Measurements from ENCODE around the gene EGFLAM. TPM values are rescaled to one million over a fixed set of nuclear protein-coding genes. Genes with fewer than 3 reads are reported as not detected.
"Not testable (repeated sequence)": the region's sequence is repeated elsewhere in the genome, so short reads cannot be mapped to it uniquely, and the experiment has no call there.

Gene EGFLAM
- total RNA-seq, 1 experiment from 2014 or later, result not detected

- DNase-seq (ENCODE audit: low read depth), result no peak
- in situ Hi-C loops (cut with HindIII; ENCODE audit: low pct_unique_long_range_greater_than_20kb, low sequenced_read_pairs), result no loop called here
Measured at GRCh38 chr5:38396766-38397165, 138.4 kb downstream of the EGFLAM start.

GRCh38 chr5:38400365-38400764 is 142.0 kb downstream of the EGFLAM start:
- DNase-seq (ENCODE audit: low read depth), result no peak
- in situ Hi-C loops (cut with HindIII; ENCODE audit: low pct_unique_long_range_greater_than_20kb, low sequenced_read_pairs), result no loop called here

GRCh38 chr5:38401145-38401544 is 142.8 kb downstream of the EGFLAM start:
- no peak for DNase-seq (ENCODE audit: low read depth)
- in situ Hi-C loops (cut with HindIII; ENCODE audit: low pct_unique_long_range_greater_than_20kb, low sequenced_read_pairs), result no loop called here

- no peak for DNase-seq (ENCODE audit: low read depth)
- in situ Hi-C loops (cut with HindIII; ENCODE audit: low pct_unique_long_range_greater_than_20kb, low sequenced_read_pairs), result no loop called here
Measured at GRCh38 chr5:38403406-38403805, 145.0 kb downstream of the EGFLAM start.

GRCh38 chr5:38403877-38404635 is 145.7 kb downstream of the EGFLAM start:
- in situ Hi-C loops (cut with HindIII; ENCODE audit: low pct_unique_long_range_greater_than_20kb, low sequenced_read_pairs), result no loop called here

GRCh38 chr5:38404667-38405276 is 146.4 kb downstream of the EGFLAM start:
- in situ Hi-C loops (cut with HindIII; ENCODE audit: low pct_unique_long_range_greater_than_20kb, low sequenced_read_pairs), result no loop called here
- DNase-seq (ENCODE audit: low read depth), result no peak

More at GRCh38 chr5:38403877-38404635, 145.7 kb downstream of the EGFLAM start:
- DNase-seq (ENCODE audit: low read depth), result no peak

- in situ Hi-C loops (cut with HindIII; ENCODE audit: low pct_unique_long_range_greater_than_20kb, low sequenced_read_pairs), result no loop called here
- no peak for DNase-seq (ENCODE audit: low read depth)
Measured at GRCh38 chr5:38408446-38409198, 150.3 kb downstream of the EGFLAM start.

- in situ Hi-C loops (cut with HindIII; ENCODE audit: low pct_unique_long_range_greater_than_20kb, low sequenced_read_pairs), result no loop called here
Measured at GRCh38 chr5:38410304-38410990, 152.1 kb downstream of the EGFLAM start.

GRCh38 chr5:38413696-38414095 is 155.3 kb downstream of the EGFLAM start:
- no peak for DNase-seq (ENCODE audit: low read depth)
- in situ Hi-C loops (cut with HindIII; ENCODE audit: low pct_unique_long_range_greater_than_20kb, low sequenced_read_pairs), result no loop called here

More at GRCh38 chr5:38410304-38410990, 152.1 kb downstream of the EGFLAM start:
- no peak for DNase-seq (ENCODE audit: low read depth)

- no peak for DNase-seq (ENCODE audit: low read depth)
- in situ Hi-C loops (cut with HindIII; ENCODE audit: low pct_unique_long_range_greater_than_20kb, low sequenced_read_pairs), result no loop called here
Measured at GRCh38 chr5:38414348-38414747, 156.0 kb downstream of the EGFLAM start.

GRCh38 chr5:38415772-38416171 is 157.4 kb downstream of the EGFLAM start:
- DNase-seq (ENCODE audit: low read depth); in situ Hi-C loops (cut with HindIII; ENCODE audit: low pct_unique_long_range_greater_than_20kb, low sequenced_read_pairs): not testable (repeated sequence)

- DNase-seq (ENCODE audit: low read depth), result no peak
- in situ Hi-C loops (cut with HindIII; ENCODE audit: low pct_unique_long_range_greater_than_20kb, low sequenced_read_pairs), result no loop called here
Measured at GRCh38 chr5:38417658-38418017, 159.3 kb downstream of the EGFLAM start.

- in situ Hi-C loops (cut with HindIII; ENCODE audit: low pct_unique_long_range_greater_than_20kb, low sequenced_read_pairs), result no loop called here
- DNase-seq (ENCODE audit: low read depth), result no peak
Measured at GRCh38 chr5:38420246-38420645, 161.9 kb downstream of the EGFLAM start.

GRCh38 chr5:38420691-38421390 is 162.5 kb downstream of the EGFLAM start:
- in situ Hi-C loops (cut with HindIII; ENCODE audit: low pct_unique_long_range_greater_than_20kb, low sequenced_read_pairs), result no loop called here
- peak; percentile 46 for DNase-seq (ENCODE audit: low read depth)

- DNase-seq (ENCODE audit: low read depth), result no peak
- in situ Hi-C loops (cut with HindIII; ENCODE audit: low pct_unique_long_range_greater_than_20kb, low sequenced_read_pairs), result no loop called here
Measured at GRCh38 chr5:38422622-38423021, 164.3 kb downstream of the EGFLAM start.

GRCh38 chr5:38423276-38424147 is 165.2 kb downstream of the EGFLAM start:
- in situ Hi-C loops (cut with HindIII; ENCODE audit: low pct_unique_long_range_greater_than_20kb, low sequenced_read_pairs), result no loop called here
- no peak for DNase-seq (ENCODE audit: low read depth)

All from Caki2 (cell line).